ENCODE results near the gene SLC26A4.

SLC26A4 gene

DNA sequence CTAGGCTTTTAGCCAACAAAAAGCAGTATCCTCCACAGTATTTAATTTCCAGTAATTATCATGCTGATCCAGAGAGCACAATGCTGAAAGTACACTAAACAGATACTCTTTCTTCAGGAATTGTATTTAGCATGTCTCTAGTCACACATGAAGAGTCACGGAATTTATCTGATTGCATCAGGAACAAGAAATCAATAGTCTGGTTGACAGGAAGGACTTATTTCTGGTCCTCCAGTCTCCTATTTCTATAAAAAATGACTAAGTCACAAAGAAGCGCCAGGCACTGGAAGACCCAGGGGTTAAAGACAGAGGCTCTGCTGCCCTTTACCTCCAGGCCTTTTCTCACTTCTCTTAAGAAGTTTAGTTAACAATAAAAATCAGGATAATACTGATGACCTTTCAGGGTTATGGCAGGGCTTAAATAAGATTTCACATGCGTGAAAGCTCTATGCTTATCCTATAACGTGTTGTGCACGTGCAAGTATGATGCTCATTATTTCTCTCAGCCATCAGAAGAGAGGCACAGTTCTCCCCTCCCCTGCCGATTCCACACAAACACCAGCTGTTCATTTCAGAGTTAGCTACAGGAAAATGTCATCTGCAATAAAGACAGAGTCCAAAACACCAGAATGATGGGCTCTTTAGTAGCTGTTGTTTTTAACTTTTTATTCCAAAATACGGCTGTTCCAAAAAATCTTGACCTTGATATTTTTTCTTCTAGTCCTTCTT lies 36.9 kb downstream of the SLC26A4 start:
- DNase-seq (ENCODE audit: low spot score) = no peak

DNA sequence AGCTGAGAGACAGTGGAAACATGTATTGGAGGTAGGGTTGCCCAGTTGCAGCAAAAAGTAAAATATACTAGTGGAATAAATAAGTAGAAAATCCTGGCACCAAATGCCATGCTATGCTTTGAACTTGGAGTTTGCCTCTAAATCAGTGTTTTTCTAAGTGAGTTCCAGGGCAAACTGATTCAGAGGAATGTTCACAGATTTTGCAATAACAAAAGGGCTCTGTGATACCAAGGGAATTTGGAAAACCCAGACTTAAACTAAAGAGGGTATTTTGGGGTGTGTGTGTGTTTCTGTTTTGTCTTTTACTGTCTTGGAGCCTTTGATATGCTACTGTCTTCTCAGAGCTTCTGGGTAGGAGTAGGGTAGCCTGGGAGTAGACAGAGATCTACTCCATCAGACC lies 39.9 kb downstream of the SLC26A4 start:
- DNase-seq (ENCODE audit: low spot score) = no peak

DNA sequence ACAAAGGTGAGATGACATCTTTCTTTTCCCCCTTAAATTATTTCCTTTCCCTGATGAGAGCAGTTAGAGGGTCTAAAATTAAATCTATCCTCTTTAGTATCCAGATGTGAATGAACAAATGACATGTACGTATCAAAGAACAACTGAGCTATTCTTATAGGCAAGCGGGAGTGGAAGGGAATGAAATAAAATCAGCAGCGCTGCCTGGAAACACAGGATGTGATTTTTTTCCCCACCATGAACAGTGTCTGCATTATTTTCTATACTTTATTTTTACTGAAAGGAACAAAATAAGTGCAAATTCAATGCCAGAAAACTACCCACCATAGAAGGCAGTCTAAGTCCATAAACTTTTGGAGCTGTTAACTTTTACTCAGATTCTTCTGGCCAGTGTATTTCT lies 40.6 kb downstream of the SLC26A4 start:
- no peak for DNase-seq (ENCODE audit: low spot score)

DNA sequence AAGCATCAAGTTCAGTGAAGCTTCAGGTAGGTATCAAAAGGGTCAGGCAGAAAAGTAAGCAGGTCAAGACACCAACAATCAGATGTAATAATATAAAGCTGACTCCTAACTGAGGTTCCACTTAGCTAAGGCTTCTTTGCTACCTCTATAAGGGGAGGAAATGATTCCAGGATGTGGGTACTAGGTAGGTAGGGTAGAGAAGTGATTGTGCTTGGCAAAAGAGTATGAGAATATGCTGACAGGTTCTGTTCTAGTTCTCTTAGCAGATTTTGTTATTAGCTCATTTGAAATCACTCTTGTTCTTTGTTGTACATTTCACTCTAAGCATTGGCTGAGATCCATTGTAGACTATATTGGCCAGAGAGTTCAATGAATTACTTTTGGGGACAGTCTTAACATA lies 42.6 kb downstream of the SLC26A4 start:
- DNase-seq (ENCODE audit: low spot score) = no peak

DNA sequence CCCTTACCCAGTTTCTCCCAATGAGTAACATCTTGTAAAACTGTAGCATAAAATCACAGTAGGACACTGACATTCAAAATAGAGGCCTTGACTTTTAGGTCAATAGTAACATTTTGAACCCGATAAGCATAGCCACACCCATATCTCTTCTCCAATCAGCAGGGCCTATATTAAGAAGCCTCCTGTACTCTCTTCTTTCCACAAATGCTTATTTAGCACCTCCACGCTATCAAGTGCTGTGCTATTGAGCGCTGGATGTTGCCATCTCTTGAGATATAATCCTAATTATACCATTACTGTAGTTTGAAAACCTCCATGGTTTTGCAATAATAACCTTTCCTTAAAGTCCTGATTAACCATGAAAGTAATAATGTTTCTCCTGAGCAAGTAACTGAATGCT lies 43.2 kb downstream of the SLC26A4 start:
- DNase-seq (ENCODE audit: low spot score) = no peak

DNA sequence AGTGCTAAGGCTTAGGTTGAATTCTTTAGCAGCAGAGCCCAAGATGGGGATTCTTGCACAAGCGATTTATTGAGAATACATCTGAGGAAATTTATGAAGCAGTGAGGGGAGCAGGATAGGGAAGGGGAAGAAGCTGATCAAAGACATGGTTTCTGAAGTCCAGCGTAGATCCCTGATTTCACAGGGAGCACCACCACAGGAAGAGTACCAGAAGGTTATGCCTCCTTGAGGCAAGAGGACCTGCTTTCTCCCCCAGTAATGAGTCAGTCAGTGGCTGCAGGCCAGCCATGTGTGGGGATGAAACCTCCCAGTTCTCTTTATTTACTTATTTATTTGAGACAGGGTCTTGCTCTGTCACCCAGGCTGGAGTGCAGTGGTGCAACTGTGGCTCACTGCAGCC lies 48.3 kb downstream of the SLC26A4 start:
- DNase-seq (ENCODE audit: low spot score) = no peak

DNA sequence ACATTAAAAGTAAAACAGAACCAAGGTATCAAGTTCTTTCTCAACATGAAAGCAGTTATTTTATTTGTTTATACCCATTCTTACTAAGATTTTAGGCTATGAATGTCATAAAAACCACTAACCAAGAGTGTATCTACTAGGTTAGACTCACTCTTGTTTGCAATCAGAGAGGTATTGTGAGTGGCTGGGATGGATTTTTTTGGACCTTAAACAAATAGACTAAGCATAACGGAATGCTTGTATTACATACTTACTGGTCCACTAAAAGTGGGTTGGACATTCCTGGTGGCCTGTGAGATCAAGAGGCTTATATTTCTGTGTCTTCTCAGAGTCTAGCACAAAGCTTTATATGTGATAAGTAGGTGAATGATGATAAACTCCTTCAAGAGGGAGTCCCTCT lies 50.7 kb downstream of the SLC26A4 start:
- no peak for DNase-seq (ENCODE audit: low spot score)

DNA sequence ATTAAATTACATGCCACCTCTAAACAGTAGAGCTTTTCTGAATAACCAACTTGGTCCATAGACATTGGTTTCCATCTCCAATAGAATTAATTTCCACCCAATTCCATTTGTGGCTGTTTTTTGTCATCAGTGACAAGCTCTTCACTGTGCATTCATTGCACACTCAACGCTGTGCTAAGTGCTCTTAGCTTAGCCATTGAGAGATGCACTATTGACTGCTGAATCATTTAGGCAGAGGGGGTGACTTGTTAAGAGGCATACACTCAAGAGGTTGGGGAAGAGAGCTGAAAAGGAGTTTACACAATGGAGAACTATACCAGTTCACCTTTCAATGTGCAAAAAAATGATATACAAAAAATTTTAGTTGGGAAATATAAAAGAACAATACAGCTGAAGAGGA lies 51.4 kb downstream of the SLC26A4 start:
- no peak for DNase-seq (ENCODE audit: low spot score)

DNA sequence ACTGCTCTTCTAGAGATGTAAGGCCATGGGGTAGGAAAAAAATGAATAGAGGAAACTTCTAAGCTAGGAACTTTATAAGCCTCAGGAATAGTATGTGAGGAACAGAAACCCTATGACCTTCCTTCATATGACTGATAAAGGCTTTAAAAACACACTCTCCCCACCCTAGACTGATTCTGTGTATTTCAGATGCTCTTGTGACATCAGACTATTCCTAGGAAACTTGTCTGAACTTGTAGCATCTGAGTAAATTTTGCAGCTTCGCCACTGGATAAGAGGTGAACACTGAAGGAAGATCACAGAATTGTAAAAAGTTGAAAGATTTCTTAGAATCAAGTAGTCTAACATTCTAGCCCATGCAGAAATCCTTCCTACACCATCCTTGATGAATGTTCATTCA lies 52.3 kb downstream of the SLC26A4 start:
- DNase-seq (ENCODE audit: low spot score) = no peak

DNA sequence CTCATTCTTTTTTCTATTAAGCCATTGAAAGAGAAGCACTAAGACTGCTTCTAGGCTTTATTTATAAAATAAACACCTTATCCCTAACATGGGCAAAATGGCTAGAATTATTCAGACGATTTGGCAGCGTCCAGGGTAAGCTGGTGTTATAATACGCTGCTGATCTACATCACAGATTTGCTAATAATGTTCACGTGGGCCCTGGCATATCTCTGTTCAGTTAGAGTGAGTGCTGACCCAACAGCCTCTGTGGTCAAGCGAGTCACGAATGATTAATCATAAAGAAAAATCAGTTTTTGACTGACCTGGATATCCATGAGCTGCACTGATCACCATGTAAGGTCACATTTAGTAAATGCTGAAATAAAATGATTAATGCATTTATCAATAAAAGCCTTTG lies 54.9 kb downstream of the SLC26A4 start:
- no peak for DNase-seq (ENCODE audit: low spot score)

DNA sequence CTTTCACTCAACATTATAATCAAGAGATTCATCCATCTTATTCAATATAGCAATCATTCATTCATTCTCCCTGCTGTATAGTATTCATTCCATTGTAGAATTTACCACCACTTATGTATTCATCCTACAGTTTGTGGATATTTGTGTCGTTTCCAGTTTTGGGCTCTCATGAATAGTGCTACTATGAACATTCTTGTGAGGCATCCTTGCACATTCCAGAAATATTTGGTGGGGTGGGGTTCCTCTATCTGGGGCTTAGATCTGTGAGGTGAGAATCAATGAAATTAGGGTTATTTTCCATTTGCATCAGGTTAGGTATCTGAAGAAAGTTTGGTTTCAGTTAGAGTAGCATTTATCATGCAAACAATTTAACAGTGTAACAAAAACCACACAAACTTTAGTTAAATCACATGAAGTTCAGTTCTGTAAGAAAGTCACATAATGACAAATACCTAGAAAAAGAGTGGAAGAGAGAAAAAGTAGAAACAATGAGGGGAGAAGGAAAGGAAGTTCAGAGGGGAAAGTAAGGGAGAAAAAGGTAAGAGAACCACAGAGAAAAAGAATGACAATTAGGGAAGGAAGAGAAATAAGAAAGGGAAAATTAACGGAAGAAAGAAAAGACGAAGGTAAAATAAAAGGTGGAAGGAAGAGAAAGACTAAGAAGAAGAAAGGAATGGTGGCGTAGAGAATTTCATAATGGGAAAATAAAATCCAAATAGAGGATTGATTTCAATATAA lies 58.0 kb downstream of the SLC26A4 start:
- no peak for DNase-seq (ENCODE audit: low spot score)

DNA sequence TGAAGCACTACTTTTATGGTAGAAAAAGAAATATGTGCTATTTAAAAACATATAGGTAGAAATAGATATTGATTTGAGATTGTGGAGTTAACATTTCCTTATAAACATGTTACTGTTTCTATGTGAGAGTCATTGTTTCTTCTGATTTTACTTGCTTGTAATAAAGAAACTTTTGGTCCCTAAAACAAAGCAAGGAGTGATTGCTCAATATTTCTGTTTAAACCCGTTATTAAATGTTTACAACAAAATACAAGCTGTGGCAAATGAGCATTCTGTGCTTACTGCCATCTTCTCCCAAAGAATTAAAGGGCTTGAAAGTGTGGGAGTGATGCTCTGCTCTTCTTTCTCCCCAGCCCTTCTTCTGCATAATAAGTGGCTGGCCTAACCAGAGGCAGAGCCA lies 60.7 kb downstream of the SLC26A4 start:
- DNase-seq (ENCODE audit: low spot score) = no peak

DNA sequence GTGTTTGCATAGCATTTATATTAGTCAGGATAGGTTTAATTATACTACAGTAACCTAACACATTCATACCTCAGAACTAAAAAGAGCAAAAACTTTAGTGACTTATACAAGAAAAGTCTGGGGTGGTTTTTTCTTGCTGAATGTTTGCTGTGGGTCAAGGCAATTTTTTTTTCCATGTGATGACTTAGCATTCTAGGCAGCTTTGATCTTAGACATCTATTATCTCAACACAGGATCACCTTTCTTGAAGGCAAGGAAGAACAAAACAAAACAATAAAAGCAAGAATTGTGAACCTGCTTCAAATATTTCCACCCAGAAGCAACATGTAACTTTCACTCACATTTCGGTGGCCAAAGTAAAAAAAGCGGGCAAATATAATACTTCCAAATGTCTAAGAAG lies 62.6 kb downstream of the SLC26A4 start:
- no peak for DNase-seq (ENCODE audit: low spot score)

DNA sequence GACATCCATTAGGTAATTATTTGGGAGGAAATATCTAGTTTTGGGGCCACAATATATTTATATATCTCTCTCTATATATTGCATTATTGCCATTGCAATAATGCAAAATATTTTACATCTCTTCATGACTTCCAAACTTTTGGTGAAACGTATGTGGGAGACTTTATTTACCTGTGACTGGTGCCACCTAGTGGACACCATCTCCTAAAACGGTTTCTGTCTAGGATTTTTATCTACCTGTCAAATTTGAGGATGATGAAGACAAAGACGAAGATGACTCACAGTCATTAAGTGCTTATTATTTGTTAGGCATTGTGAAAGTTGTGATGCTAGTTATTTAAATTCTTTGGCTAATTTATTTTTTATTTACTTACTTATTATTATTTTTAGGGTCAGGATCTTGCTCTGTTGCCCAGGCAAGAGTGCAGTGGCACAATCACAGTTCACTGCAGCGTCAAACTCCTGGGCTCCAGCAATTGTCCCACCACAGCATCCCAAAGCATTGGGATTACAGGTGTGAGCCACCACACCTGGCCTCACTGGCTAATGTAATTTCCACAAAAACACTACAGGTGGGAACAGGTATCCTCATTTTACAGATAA lies 64.6 kb downstream of the SLC26A4 start:
- DNase-seq (ENCODE audit: low spot score) = peak; percentile 65

DNA sequence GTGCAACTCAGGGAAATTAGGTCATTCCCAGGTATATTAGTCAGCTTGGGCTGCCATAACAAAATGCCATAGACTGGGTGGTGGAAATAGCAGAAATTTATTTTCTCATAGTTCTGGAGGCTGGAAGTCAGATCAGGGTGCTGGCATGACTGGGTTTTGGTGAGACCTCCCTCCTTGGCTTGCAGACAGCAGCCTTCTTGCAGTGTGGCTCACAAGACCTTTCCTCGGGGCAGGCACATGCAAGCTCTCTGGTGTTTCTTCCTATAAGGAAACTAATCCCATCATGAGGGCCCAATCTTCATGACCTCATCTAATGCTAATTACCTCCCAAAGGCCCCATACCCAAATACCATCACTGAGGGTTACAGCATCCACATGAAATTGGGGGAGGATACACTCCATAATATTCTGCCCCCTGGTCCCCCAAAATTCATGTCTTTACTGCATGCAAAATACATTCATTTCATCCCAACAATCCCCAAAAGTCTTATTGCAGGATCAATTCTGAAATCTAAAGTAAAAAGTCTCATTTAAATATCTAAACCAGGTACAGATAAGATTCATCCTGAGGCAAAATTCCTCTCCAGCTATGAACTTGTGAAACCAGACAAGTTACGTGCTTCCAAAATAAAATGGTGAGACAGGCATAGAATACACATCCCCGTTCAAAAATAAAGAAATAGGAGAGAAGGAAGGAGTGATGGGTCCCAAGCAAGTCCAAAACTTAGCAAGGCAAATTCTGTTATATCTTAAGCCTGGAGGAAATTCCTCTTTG lies 65.9 kb downstream of the SLC26A4 start:
- no peak for DNase-seq (ENCODE audit: low spot score)

DNA sequence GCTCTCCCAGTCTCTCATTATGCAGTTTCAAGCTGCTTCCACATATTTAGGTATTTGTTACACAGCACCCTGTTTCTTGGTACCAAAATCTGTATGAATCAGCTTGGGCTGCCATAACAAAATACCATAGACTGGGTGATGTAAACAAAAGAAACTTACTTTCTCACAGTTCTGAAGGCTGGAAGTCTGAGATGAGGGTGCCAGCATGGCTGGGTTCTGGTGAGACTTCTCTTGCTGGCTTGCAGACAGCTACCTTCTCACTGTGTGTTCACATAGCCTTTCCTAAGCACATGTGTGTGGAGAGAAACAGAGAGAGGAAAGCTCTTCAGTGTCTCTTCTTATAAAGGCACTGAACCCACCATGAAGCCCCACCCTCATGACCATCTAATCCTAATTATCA lies 67.6 kb downstream of the SLC26A4 start:
- DNase-seq (ENCODE audit: low spot score) = no peak

DNA sequence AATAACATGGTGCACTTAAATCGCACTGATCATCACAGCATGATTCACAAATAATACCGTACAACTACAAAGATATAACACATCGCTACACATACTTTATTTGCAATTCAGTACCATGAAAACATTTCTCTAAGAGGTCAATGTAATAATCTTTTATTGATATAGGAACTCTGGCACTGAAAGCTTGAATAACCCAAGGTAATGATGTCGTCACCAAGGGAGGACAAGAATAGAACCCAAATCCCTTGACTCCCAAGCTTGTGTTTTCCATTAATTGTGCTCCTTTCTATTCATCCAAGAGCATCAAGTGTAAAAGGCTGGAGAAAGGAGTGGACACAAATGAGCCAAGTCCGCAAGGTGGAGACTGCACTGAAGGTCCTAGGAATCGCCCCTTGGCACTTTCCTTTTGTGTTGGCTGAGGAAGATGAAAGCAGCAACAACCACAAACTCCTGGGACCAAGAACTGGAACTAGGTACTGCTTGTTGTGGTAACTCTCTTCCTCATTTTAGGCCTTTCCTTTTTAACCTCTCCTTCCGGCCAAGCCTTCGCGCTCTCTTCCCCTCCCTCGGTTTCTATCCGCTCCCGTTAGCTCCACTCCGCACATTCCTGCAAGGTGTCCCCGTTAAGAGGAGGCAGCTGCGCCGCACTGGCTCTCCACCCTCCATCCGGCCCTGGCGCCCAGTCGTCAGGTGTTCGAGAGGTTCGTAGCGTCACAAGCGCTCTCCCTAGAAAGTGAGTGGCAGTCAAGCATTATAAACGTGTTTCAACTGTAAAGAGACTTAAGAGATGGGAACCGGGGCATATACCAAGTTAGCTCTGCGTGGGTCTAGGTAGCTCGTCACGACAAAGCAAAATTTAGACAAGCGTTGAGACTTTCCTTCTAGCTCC lies 82.3 kb downstream of the SLC26A4 start:
- no peak for DNase-seq (ENCODE audit: low spot score)

DNA sequence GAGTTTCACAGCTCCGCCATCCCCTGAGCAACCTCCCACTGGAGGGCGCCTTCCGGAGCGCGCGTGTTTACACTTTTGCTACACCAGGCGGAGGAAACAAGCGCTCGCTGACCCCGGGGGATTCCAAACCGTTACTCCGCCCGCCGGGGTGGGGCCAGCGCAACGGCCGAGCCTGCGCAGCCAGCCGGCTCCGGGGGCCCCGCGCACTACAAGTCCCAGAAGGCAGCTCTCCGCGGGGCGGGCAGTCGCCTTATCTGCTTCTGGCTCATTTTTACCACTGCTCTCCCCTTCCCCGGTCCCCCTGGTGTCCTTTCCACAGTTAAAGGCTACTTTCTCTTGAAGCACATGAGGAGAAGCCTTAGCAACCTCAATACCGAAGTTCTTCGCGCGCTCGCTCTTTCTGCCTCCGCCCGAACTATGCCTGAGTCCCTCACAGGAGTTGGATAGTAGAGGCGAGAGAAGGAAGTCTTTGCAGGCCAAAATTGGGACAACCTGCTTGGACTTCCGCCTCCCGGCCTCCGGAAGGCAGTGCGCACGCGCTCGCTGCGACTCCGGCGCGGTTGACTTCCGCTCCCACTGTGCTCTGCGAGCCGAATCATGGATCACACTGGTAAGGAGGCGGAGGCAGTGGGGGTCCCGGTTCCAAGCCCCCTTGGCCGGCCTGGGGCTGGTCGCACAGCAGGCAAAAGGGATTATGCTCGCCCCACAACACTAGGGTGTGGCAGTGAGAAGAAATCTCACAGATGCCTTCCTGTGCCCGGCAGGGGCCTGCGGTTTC lies 83.1 kb downstream of the SLC26A4 start, which contains the start of gene CBLL1:
CBLL1 (plus strand) TSS at position 576 of the 778 bp plus-strand sequence; CDS start at position 598, 22 bp downstream.
- DNase-seq (ENCODE audit: low spot score) = peak; percentile 96

DNA sequence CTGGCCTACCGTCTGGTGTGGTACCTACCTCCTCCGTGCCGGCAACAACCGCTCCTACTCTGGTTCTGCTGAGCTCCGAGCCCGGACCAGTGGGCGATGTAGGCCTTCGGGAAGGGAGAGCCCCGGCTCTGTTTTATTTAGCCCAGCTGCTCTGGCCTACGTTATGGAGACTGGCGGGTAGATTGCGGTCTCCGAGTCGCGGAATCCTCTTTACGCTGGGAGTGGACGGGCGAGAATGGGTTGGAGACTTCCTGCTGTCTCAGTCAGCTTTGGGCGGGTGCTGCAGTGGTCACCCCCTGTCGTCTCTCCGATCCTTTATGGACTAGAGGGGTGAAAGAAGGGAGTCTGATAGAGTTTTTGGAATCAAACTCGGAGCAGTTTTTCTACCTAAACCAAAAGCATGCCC lies 83.7 kb downstream of the SLC26A4 start:
- no peak for DNase-seq (ENCODE audit: low spot score)

DNA sequence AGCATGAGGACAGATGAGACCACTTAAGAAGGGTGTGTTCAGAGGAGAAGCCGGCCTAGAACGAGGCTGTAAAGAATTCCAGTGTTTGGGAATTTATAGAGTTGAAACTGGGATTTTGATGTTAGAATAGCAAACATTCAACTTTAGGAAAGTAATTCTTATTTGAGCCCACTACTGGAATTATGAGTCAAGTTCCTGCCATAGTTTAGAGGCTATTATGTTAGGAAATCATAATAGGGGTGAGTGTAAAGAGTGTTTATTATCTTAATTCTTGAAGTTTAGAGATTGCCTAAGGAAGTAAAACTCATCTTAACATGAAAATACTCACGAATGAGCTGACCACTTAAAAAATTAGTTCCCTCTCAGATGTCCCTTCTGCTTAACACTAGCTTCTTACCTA lies 85.4 kb downstream of the SLC26A4 start:
- no peak for DNase-seq (ENCODE audit: low spot score)

DNA sequence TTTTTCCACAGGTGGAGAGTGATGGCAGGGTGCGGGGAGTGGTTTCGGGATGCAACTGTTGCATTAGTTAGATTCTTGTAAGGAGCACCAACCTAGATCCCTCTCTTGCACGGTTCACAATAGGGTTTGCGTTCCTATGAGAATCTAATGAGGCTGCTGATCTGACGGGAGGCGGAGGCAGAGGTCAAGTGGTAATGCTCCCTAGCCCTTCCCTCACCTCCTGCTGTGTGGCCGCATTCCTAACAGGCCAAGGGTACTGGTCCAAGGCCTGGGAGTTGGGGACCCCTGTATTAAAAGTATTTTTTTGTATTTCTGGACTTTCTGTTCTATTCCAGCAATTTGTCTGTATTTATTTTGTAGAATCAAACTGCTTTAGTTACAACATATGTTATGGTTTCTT lies 90.5 kb downstream of the SLC26A4 start:
- no peak for DNase-seq (ENCODE audit: low spot score)

Measured in hematopoietic multipotent progenitor cell treated with erythropoietin and hydrocortisone succinate and interleukin-3 and kit ligand, for 15 days (in vitro differentiated cells).